ENCODE data around the gene NNAT.
"Not testable (repeated sequence)": the region's sequence is repeated elsewhere in the genome, so short reads cannot be mapped to it uniquely, and the experiment has no call there.

The NNAT gene

DNA sequence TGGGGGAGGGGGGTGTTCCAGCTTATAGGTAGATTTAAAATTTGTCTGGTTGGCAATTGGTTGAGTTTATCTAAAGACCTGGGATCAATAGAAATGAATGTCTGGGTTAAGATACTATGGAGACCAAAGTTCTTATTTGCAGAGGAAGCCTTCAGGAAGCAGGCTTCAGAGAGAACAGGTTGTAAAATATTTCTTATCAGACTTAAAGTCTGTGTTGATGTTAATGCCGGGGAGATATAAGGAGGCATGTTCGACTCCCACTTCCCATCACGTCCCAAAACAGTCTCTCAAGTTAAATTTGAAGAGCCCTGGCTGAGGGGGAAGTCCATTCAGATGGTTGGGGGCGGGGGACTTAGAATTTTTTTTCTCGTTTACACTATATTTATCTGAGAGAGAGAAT, 19.0 kb downstream of the NNAT start:
- no peak for DNase-seq (ENCODE audit: low read depth, low spot score)

DNA sequence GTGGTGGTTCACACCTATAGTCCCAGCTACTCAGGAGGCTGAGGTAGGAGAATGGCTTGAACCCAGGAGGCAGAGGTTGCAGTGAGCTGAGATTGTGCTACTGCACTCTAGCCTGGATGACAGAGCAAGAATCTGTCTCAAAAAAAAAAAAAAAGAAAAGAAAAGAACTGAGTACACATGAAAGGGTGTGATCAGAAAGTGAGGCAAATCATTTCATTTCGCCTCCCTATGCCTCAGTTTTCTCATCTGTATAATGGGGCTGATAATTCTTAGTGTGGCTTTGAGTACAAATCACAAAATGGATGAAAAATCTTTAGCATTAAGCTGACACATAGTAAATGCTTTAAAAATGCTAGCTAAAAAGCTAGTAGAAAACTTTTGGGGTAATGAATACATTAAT, 19.8 kb downstream of the NNAT start:
- DNase-seq (ENCODE audit: low read depth, low spot score), result not testable (repeated sequence)

DNA sequence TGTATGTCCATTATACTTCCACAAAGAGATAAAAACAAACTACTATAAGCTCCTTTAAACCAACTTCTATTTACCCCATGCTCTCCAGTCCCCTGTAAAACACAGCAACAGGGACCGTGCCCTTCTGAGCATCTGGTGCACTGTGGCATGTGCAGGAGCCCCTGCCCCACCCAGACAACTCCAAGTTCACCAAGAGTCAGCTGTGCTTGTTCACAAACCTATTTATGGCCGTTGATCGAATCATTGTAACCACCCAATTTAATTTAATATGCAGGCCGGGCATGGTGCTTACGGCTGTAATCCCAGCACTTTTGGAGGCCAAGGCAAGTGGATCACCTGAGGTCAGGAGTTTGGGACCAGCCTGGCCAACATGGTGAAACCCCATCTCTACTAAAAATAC, 20.3 kb downstream of the NNAT start:
- no peak for DNase-seq (ENCODE audit: low read depth, low spot score)

DNA sequence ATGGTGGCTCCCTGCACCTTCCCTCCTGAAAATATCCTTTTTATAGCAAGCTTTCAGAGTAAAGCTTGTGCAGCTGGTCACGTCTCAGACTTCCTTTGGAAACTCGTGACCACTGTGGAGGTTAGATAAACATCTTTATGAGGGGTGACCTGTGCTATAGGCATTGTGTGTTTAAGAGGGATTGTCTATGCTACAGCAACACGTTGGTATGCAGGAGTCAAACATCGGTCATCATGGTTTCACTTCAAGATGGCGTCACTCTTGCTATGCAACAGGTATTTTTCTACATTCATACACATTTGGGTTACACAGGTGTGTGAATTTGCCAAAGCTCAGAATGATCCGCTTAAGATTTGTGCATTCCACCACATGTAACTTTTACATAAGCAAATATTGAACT, 21.2 kb downstream of the NNAT start:
- no peak for DNase-seq (ENCODE audit: low read depth, low spot score)

DNA sequence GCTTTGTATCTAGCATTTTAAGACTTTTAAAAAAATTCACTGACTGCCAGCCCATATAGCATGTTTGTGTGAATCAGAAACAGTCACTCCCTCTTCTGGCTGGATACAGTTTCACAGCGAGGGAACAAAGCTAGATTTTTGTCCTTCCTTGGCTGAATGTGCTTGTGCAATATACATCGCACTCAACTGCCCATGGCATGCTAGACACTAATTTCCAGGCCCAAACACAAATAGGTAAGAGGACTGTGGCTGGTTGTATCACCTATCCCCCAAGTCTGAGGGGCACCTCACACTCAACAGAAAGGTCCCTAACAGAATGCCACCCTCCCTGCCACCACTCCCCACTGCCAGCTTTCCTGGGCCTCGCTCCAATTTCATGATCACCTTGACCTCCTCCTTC, 22.8 kb downstream of the NNAT start:
- no peak for DNase-seq (ENCODE audit: low read depth, low spot score)

DNA sequence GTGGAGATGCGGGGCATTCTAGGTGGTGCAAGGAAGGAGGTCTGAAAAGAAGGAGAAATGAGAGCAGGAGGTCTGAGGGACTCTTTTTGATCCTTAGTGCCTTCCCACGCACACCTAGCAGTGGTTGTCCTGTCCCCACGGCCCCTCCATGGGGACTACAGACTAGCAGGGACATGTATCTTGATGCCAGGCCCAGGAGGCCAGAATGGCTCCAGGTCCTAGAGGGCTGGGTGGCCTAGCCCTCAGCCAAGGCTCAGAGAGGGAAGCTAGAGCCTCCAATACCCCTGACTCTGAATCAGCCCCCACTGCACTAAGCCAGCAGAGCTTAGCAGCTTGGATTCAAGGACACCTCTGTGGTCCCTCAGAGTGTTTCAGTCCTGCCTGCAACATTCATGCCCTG, 23.3 kb downstream of the NNAT start:
- DNase-seq (ENCODE audit: low read depth, low spot score), result no peak

DNA sequence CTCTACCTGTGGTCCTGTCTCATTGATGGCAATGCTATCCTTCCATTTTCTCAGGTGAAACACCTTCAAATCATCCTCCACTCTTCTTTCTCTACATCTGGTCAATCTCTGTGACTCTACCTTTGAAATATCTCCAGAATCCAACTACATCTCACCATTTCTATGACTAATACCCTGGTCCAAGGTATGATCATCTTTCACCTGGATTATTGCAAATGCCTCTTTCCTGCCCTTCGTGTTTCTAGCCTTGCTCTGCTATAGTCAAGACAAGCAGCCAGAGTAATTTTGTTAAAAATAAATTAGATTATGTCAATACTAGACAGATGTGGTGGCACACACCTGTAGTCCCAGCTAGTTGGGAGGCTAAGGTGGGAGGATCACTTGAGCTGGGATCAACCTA, 24.5 kb downstream of the NNAT start:
- no peak for DNase-seq (ENCODE audit: low read depth, low spot score)

DNA sequence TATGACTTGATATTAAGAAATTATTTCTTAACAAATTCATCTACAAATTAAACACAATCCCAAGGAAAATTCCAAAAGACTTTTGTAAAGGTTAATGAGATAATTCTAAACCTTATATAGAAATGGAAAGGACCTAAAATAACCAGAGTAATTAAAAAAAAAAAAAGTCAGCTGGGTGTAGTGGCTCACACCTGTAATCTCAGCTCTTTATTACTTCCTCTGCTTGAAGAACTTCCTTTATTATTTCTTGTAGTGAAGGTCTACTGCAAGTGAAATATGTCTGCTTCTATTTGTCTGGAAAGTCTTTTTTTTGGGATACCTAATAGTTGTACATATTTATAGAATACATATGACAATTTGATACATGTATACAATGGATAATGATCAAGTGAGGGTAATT, 26.9 kb downstream of the NNAT start:
- no peak for DNase-seq (ENCODE audit: low read depth, low spot score)

DNA sequence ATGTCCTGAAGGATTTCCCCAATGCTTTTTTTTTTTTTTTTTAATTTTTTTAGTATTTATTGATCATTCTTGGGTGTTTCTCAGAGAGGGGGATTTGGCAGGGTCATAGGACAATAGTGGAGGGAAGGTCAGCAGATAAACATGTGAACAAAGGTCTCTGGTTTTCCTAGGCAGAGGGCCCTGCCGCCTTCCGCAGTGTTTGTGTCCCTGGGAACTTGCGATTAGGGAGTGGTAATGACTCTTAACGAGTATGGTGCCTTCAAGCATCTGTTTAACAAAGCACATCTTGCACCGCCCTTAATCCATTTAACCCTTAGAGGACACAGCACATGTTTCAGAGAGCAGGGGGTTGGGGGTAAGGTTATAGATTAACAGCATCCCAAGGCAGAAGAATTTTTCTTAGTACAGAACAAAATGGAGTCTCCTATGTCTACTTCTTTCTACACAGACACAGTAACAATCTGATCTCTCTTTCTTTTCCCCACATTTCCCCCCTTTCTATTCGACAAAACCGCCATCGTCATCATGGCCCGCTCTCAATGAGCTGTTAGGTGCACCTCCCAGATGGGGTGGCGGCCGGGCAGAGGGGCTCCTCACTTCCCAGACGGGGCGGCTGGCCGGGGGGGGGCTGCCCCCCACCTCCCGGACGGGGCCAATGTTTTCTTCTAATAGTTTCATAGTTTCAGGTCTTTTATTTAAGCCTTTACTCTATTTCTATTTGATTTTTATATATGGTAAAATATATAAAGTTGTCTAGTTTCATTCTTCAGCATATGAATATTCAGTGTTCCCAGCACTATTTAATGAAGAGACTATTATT, 29.3 kb downstream of the NNAT start:
- DNase-seq (ENCODE audit: low read depth, low spot score), result not testable (repeated sequence)

DNA sequence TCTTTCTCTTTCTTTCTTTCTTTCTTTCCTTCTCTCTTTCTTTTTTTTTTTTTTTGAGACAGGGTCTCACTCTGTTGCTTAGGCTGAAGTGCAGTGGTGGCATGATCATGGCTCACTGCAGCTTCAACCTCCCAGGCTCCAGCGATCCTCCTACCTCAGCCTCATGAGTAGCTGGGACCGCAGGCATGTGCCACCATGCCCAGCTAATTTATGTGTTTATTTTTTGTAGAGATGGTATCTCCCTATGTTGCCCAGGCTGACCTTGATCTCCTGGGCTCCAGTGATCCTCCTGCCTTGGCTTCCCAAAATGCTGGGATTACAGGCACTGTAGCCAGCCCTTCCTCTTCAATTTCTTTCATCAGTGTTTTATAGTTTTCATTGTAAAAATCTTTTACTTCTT, 30.6 kb downstream of the NNAT start:
- DNase-seq (ENCODE audit: low read depth, low spot score), result not testable (repeated sequence)

DNA sequence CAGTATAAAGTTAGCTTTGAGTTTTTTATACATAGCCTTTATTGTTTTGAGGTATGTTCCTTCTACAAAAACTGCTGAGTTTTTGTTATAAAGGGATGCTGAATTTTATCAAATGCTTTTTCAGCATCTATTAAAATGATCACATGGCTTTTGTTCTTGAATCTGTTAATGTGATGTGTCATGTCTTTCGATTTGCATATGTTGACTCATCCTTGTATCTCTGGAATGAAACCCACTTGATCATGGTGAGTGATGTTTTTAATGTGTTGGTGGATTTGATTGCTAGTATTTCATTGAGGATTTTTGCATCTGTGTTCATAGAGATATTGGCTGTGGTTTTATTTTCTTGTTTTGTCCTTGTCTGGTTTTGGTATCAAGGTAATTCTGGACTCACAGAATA, 31.4 kb downstream of the NNAT start:
- DNase-seq (ENCODE audit: low read depth, low spot score), result no peak

DNA sequence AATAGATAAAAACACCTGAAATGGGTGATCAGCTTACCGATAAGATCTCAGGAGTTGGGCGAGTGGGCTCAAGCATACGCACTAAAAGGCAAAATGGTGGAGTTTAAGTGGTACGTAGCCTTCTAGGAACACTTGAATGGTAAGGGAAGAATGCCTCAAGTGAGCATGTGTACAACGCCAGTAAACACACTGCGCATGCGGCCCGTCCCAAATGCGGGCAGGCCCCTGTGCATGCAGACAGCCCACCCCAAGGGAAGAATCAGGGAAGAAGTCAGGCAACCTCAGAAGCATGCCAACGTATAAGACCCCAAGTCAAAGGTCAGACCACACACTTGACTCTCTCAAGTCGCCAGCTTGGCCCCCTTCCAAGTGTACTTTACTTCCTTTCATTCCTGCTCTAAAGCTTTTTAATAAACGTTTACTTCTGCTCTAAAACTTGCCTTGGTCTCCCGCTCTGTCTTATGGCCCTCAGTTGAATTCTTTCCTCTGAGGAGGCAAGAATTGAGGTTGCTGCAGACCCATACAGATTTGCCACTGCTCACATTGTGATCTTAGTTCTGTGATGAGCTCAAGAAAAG, 33.8 kb downstream of the NNAT start:
- not testable (repeated sequence) for DNase-seq (ENCODE audit: low read depth, low spot score)

DNA sequence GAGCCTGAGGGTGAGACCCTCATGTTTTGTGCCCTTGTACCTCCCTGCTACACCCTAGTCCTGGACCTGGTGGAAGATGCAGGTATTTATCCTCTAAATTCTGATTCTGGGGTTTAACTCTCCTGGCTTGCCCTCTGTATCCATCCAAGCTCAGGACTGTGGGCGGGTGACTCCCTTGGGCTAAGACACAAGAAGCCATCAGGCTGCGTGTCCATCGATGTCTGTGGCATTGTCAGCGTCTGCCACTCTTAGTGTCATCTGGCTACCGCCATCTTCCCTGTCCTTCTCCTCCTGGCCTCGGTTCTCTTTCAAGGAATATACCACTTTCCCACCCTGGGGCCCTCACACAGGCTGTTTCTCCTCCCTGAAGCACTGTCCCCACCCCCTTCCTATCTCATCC, 35.5 kb downstream of the NNAT start:
- no peak for DNase-seq (ENCODE audit: low read depth, low spot score)

DNA sequence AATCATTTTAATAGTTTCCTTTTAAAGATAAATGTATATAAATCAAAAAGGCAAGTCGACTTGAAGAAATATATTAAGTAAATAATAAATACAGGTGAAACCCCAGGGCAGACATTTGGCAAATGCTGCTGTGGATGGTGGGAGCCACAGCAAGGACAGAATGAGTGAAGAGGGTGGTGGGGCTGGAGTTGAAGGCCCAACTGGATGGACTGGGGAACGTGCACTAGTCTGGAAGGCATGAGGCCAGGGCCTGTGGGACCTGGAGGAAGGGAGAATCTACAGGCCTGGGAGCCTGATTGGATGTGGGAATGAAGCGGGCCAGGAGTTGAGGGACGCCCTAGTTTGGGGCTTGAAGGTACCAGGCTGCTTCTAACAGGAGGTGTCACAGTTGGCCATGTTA, 37.3 kb downstream of the NNAT start:
- DNase-seq (ENCODE audit: low read depth, low spot score), result no peak

DNA sequence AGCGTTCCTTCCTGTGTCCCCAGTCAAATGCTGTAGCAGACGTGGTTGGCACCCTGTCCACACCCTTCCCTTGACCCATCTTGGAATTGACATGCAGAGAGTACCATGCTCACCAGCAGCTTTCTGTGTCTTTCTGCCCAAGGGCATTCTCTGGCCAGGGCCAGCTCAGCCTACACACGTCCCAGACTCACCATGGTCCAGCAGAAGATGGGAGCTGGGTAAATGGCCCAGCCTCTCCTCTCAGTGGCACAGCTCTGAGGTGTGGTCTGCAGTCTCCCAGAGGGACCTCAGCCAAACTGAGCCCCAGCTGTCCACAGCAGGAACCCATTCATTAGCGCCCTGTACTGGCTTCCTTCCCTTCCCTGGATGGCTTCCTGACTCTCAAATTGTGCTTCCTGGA, 37.7 kb downstream of the NNAT start:
- no peak for DNase-seq (ENCODE audit: low read depth, low spot score)

DNA sequence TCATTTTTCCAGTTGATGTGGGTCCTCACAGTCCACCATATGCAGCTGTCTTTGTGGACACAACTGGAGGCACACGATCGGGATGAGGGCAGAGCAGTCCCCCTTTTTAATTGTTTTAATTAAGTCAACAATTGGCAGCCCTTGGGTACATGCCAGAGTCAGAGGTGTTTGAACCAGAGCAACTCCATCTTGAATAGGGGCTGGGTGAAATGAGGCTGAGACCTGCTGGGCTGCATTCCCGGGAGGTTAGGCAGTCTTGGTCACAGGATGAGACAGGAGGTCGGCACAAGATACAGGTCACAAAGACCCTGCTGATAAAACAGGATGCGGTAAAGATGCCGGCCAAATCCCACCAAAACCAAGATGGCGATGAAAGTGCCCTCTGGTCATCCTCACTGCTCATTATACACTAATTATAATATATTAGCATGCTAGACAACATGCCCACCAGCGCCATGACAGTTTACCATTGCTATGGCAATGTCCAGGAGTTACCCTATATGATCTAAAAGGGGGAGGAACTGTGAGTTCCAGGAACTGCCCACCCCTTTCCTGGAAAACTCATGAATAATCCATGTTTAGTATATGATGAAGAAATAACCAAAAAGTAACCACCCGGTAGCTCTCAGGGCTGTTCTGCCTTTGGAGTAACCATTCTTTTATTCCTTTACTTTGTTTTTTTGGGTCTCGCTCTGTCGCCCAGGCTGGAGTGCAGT, 38.4 kb downstream of the NNAT start:
- no peak for DNase-seq (ENCODE audit: low read depth, low spot score)

DNA sequence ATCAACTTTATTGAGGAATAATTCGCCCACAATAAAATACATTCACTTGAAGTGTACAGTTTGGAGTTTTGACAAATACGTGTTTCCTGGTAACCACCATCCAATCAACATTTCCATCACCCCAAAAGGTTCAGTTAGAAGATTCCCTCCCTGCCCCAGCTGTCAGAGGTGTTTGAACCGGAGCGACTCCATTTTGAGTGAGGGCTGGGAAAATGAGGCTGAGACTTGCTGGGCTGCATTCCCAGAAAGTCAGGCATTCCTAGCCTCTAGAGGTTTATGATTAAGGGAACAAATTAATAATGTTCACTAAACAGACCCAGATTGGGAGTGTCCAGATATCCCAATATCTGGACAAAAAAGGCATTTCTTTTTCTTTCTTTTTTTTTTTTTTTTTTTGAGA, 39.6 kb downstream of the NNAT start:
- no peak for DNase-seq (ENCODE audit: low read depth, low spot score)

DNA sequence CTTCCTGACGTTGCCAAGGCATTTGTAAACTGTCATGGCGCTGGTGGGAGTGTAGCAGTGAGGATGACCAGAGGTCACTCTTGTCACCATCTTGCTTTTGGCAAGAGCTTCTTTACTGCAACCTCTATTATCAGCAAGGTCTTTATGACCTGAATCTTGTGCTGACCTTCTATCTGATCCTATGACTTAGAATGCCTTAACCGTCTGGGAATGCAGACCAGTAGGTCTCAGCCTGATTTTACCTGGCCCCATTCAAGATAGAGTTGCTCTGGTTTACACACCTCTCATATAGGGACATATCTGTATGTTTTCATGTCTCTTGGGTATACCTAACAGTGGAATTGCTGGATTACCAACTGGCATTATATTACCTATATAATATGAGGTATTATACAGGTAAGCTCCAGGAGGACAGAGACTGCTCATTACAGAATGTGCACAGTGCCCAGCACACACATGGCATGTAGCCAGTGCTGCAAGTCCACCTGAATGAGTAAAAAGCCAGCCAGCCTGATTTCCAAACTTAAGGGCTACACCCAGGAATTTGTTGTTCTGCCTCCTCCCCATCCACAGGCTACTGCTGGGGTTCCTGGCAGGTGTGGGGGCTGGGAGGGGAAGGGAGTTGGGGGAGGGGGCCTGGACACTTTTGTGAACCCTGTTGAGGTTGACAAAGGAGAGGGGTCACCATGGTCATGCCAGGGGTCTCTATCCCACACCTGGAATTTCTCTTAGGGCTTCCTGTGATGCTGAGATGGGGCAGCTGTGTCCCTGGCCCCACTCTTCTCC, 41.8 kb downstream of the NNAT start:
- no peak for DNase-seq (ENCODE audit: low read depth, low spot score)

DNA sequence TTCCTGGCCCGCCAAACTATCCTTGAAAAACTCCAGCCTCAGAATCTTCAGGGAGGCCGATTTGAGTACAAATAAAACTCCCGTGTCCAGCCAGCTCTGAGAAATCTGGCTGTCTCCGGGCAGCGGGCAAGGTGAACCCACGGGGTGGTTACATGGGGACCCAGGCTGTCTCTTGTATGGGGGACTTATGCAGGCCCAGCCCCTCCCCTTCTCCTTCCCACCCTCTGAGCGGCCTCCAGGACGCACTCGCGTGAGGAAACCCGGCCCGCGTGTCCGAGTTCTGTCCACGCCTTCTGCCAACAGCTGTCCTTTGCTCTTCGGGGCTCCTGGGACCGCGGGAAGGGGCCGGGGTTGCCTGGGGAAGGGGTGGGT, 43.0 kb downstream of the NNAT start:
- DNase-seq (ENCODE audit: low read depth, low spot score), result no peak

DNA sequence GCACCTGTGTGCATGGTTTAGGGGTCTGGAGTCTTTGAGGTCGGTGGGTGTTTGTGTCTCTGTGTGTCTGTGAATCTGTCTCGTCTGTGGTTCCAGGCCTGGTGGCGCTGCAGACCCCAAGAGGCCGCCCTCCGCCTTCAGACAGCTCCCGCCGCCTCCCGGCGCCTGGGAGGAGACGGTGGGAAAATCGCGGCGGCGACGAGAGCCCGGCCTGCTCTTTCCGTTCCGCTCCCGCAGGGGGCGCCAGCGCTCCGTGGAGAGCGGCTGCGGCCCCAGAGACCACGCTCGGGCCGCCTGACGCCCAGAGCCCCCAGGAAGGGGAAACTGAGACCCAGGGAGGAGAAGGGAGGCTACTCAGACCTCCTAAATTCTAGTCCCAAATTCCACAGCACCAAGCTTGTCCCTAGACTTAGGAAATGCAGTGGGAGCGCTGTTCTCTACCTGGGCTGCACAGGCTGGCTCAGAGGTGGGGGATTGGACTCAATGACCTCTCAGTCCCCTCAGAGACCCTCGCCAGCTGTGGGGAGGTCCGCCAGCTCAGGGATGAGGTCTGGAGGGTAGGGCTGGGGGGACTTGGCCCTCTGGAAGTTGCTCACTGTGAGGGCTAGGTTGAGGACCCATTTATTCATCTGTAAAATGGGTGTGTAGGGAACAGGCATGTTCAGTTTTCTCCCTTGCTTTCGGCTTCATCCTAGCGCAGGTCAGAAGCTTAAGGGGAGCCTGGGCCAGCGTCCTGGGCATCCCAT, 43.5 kb downstream of the NNAT start:
- DNase-seq (ENCODE audit: low read depth, low spot score), result no peak

DNA sequence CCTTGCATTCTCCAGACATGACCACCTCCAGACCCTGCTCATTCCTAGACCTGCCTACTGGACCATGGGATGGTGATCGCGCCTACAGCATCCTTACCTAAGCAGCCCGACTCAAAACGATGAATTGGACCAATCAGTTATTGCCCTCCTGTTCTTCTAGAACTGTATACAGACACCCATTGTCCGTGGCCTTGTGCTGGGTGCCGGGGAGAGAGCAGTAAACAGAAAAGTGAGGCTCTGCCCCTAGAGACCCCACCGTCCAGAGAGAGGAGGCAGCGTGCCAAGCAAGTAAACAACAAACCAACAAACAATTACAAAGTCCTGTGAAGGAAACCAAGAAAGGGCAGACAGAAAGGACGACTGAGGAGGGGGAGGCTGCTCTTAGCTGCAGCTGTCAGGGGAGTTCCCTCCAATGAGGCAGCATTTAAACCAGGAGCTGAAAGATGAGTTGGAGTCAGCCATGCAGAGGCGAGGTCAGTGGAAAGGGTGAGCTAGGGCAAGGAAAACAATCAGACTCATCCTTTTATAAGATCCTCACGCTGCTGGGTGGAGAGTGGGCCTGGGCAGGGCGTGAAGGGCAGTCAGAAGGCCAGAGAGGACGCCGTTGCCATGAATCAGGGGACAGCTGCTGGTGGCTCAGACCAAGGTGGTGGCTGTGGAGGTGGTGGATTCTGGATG, 44.2 kb downstream of the NNAT start:
- no peak for DNase-seq (ENCODE audit: low read depth, low spot score)

Data from brain pericyte (primary cell).